Kidney tubule cell (primary cell): ENCODE data around the gene TCEAL3.
A peak's percentile ranks its signal among the peaks of the same experiment; 100 is the strongest.
"Not testable (repeated sequence)": the region's sequence is repeated elsewhere in the genome, so short reads cannot be mapped to it uniquely, and the experiment has no call there.

Experiments used
- DNase-seq: peaks from one replicate; pipeline ENCODE4 v3.0.0-alpha.2; 2018; ENCODE audit warnings: low spot score

Gene TCEAL3, protein sequence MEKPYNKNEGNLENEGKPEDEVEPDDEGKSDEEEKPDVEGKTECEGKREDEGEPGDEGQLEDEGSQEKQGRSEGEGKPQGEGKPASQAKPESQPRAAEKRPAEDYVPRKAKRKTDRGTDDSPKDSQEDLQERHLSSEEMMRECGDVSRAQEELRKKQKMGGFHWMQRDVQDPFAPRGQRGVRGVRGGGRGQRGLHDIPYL

GRCh38 chrX:103607364-103608305, at the start of gene TCEAL3:
Gene TCEAL3, plus strand, starts transcription at chrX:103607963. Its CDS starts 1,102 bp downstream, at chrX:103609065.
- DNase-seq, result peak; percentile 43

- no peak for DNase-seq
Observed at GRCh38 chrX:103560256-103560655, 47.5 kb upstream of the TCEAL3 start.

DNA sequence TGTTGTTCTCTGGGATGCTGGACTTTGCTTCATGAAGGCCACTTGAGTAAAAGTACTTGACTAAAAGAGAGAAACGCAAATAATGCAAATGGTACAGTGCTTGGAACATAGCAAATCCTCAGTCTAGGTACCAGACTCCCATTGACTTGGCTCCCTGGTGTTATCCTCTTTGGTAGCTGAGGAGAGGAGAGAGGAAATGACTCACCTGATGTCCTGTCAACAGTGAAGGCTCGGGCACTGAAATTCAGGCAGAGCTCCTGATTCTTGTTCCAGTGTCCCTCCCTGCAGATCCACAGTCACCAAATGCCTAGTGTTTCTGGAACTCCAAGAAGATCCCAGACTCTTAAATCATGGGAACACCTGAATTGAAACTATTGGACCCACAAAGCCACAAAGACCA, 45.0 kb upstream of the TCEAL3 start:
- DNase-seq, result peak; percentile 13

- DNase-seq, result no peak
Observed at GRCh38 chrX:103565197-103565596, 42.6 kb upstream of the TCEAL3 start.

GRCh38 chrX:103565752-103566151, 42.0 kb upstream of the TCEAL3 start:
- peak; percentile 22 for DNase-seq

GRCh38 chrX:103571121-103571520, 36.6 kb upstream of the TCEAL3 start:
- no peak for DNase-seq

DNA sequence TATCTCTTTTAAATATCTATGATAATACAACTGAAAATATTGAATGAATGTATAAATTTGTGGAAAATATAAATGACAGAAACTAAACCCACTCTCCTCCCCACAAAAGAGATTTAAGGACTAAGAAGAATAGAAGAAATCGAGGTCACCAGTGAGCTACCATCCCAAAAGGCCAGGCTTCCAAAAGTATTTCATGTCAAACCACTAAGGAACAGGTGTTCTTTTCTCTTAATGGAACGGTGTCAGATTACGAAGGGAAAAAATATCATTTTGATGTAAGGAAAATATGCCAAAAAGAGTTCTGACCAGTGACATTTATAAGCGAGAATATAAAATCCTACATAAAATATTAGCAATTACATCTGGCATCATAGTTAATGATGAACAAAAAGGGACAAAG, 36.0 kb upstream of the TCEAL3 start:
- no peak for DNase-seq

GRCh38 chrX:103573202-103573601, 34.6 kb upstream of the TCEAL3 start:
- no peak for DNase-seq

DNA sequence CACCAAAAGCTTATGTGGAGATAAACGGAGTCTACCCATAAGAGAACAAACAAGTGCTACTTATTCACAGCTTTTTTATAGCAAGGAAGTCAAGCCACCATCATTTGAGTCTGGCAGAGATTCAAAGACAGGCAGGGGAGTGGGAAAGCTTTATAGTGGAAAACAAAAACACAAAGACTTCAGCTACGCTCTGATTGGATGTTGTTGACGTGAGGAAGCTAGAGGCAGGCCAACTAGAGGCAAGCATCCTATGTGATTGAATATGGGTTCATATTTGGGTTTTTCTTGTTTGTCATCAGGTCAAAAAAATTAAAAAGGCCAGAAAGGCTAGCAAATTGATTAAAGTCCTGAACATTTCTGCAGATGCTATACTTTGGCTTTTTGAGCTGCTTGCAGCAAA, 23.2 kb upstream of the TCEAL3 start:
- no peak for DNase-seq

DNA sequence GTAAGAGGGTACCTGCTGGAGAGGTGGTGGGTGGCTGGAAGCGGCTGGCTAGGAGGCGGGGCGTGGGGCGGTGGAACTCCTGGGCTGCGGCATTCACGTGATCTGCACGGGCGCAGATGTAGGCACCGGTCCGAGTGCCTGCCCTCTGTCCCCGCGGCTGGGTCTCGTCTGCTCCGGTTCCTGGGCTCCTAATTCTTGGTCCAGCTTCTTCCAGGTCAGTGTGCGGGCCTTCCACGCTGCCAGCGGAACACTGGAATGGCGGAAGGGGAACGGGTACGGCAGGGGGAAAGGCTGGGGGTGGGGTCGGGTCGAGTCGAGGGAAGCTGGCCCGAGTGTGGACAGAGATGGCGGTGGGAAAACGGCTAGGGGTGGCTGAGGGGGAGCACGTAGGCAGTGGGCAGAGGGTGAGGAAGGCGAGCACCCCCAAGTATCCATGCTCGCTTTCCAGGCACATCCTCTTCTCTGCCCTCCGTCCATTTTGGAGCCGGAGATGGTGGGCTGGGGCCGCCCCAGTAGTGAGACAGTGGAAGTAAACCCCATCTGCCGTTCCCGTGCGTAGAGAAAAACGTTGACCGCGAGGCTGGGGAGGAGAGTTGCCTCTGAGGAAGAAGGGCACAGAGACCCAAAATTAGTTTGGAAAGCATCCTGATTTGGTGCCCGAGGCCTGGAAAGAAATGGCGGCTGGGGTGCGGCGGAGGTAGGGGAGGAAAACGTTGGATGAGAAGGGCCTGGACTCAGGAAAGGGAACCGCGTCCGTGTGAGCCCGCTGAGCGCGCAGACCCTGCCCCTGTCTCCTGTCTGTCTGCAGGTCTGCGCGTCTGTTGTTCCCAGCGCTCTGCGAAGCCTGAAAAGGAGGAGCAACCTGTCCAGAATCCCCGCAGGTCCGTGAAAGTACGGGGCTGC, 22.1 kb upstream of the TCEAL3 start, which contains the start of gene TCEAL4:
Gene TCEAL4, plus strand, starts transcription at position 105 of the 903 bp plus-strand sequence. CDS start 1,161 bp downstream, outside the sequence.
- peak; percentile 33 for DNase-seq

GRCh38 chrX:103586314-103586646, 21.5 kb upstream of the TCEAL3 start:
- peak; percentile 8 for DNase-seq

GRCh38 chrX:103586659-103587058, 21.1 kb upstream of the TCEAL3 start:
- DNase-seq, result no peak

DNA sequence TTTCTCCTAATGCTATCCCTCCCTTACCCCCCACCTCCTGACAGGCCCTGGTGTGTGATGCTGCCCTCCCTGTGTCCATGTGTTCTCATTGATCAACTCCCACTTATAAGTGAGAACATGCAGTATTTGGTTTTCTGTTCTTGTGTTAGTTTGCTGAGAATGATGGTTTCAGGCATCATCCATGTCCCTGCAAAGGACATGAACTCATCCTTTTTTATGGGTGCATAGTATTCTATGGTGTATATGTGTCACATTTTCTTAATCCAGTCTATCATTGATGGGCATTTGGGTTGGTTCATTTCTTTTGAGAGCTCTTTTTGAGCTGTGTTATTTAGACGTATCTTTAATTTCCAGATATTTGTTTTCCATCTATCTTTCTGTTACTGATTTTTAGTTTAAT, 15.5 kb upstream of the TCEAL3 start:
- DNase-seq, result not testable (repeated sequence)

- DNase-seq, result not testable (repeated sequence)
Observed at GRCh38 chrX:103595202-103595601, 12.6 kb upstream of the TCEAL3 start.

GRCh38 chrX:103608306-103608963, 672 bp downstream of the TCEAL3 start:
- DNase-seq, result peak; percentile 3

DNA sequence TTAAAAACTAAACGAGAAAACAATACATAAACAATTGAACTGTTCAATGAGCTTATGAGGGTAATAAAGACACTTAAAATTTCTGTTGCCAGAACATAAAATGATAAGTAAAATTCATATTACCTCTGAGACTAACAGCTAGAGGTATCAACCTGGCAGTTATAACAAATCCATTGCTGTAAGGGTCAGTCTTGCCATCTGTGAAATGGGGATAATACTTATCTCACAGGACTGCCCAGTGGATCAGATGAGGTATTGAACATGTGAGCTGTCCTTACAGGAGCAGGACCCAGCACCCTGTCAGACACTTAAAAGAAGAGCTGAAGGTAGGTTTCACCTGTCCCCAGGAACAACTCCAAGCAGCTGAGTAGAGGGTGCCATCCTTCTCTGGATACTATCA, 2.5 kb downstream of the TCEAL3 start:
- no peak for DNase-seq

- DNase-seq, result no peak
Observed at GRCh38 chrX:103613362-103613890, 5.7 kb downstream of the TCEAL3 start.

GRCh38 chrX:103614999-103615398, 7.2 kb downstream of the TCEAL3 start:
- DNase-seq, result no peak

DNA sequence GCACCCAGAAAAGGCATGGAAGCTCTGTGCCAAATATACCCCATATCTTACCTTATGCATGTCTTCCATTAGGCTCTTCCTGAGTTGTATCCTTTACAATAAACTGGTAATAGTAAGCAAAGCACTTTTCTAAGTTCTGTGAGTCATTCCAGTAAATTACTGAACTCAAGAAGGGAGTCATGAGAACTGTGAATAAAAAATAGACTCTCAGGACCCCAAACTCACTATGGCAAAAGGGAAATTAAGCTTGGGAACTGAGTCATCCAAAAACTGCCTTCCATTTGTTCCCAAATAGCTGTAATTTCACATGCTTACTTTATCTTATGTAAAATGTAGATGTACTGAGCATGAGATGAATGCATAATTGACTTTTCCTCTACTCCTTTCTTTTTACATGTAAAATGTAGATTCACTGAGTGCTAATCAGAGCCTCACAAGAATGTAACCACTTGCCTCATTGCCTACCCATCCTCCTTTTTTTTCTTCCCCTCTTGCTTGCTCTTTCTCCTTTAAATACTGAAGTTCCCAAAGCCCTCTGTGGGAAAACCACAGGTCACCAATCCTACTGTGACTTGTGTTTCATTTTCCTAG, 8.1 kb downstream of the TCEAL3 start:
- DNase-seq, result no peak

- DNase-seq, result no peak
Observed at GRCh38 chrX:103616676-103617186, 9.0 kb downstream of the TCEAL3 start.

- DNase-seq, result no peak
Observed at GRCh38 chrX:103624111-103624510, 16.3 kb downstream of the TCEAL3 start.
